T-helper 9 cell (primary cell): ENCODE measurements around the gene AADACL4.
"Not testable (repeated sequence)": the region's sequence is repeated elsewhere in the genome, so short reads cannot be mapped to it uniquely, and the experiment has no call there.

ENCODE experiments used
- DNase-seq: peaks from one replicate; pipeline ENCODE4 v3.0.0-alpha.2; 2020

The AADACL4 gene

DNA sequence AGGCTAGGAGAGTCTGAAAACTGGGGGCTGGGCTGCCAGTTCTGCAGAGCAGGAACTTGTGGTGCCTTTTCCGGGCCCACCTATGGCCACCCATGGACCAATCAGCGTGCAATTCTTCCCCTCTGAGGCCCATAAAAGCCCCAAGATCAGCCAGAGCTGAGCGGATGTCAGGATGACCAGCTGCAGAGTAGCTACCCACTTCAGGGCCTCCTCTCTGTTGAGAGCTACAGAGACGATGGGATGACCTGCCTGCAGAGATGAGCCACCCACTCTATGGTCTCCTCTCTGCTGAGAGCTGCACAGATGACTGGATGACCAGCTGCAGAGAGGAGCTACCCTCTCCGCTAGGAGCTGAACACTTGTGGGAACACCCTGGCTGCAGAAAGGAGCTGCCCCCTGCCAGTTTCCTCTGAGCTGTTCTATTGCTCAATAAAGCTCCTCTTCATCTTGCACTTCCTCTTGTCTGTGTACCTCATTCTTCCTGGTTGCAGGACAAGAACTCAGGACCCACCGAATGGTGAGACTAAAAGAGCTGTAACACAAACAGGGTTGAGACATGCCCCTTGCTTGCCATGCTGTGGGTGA lies 12.8 kb upstream of the AADACL4 start:
- DNase-seq = no peak

GRCh38 chr1:12631571-12631970 lies 12.3 kb upstream of the AADACL4 start:
- no peak for DNase-seq

GRCh38 chr1:12634156-12634555 lies 9.7 kb upstream of the AADACL4 start:
- no peak for DNase-seq

- DNase-seq = no peak
Measured at GRCh38 chr1:12634696-12635202, 9.1 kb upstream of the AADACL4 start.

DNA sequence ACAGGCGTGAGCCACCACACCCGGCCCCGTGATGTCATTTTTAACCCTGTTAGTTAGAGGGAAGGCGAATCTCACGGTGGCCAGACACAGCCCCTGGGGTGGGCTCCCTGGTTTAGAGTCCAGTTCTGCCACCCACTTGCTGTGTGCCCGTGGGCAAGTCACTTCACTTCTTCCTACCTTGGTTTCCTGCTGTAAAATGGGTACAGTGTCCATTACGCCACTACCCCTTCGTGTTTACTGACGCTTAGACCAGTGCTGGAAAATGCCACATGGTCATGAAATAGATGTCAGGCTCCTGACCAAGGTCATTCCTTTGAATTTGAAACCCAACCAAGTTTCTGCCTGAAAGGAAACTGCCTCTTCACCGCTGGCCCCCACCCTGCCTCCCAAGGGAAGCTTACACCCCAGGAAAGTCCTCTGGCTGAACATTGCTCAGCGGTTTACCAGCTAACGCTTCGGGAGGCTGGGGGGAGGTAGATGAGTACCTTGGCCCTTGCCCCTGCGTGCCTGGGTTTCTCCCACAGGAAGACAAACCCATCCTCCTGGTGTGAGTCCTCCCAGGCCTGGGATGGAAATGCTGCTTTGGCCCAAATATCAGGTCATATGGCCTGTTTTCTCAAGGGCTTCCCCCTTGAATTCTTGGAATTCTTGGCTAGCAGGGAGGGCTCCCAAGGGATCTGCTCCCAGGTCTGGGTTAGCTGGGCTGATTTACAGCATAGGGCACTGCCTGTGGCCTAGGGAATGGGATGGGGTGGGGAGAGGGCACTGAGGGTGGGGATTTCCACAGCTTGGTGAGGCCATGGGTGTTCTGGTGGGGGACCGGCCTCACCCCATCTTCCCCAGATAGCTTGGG lies 7.6 kb upstream of the AADACL4 start:
- no peak for DNase-seq

DNA sequence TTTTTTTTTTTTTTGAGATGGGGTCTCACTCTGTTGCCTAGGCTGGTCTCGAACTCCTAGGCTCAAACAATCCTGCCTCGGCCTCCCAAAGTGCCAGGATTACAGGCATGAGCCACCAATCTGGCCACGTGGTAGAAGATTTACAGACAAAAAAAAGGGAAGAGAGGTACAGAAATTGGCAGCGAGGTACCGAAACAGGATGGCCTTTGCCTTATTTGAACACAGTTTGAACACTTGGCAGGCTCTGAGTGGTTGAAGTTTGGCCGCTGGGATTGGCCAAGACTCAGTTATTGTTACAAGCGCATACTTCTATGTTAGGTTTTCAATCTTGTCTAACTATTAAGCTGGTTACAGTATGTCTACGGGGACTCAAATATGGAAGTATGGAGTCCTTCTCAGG lies 6.2 kb upstream of the AADACL4 start:
- no peak for DNase-seq

DNA sequence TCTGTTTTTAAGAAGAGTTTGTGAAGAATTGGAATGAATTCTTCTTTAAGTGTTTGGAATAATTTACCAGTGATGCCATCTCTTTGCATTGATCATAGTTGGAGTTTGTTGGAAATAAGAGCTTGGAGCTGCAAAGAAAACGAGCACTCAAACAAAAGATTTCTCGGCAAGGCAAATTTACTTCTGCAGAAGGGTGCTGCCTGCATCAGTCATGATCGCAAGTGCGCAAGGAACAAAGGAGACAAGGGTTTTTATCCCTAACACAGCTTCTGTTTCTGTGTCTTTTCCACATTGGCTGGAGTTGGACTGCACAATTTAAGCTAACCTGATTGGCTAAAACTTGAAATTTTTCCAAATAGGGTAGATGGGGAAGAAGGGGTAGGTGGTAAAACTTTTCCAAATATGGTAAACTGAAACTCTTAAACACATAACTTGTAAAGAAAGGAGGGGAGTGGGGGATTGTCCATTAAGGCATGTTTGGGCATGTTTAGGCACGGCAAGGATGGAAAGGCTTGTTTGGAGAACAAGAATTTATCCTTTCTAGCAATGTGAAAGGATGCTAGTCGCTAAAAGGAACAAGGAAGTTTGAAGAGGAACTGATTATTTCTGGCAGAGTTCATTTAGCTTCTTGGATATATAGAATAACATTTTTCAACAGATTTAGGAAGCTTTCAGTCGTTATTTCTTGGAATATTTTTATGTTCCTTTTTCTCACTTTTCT lies 3.5 kb upstream of the AADACL4 start:
- DNase-seq = no peak

DNA sequence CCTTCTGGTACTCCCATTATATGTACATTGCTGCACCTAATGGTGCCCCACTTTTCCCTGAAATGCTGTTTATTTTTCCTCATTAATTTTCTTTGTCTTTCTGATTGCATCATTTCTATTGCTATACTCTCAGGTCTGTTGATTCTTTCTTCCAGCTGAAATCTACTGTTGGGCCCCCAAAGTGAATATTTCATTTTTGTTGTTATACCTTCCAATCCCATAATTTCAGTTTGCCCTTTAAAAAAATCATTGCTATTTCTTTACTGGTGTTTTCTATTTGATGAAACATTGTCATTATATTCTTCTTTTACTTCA lies 3.0 kb upstream of the AADACL4 start:
- no peak for DNase-seq

DNA sequence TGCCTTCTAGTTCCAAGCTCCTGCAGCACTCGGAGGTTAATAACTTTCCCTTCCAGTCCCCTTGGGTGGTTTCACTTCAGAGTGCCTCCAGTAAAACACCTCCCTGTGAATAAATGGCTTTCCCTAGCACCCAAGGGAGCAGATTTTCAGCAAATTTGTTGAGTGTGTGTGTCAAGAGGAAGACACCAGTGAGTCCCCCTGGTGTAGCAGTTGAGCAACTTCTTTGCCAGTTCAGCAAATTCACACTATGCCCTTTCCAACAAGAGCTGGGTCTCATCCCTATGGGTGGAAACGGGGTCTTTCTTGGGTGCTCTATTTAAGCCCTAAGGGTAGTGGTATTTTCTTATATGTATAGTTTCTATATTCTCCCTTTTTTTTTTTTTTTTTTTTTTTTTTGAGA lies 806 bp upstream of the AADACL4 start:
- no peak for DNase-seq

DNA sequence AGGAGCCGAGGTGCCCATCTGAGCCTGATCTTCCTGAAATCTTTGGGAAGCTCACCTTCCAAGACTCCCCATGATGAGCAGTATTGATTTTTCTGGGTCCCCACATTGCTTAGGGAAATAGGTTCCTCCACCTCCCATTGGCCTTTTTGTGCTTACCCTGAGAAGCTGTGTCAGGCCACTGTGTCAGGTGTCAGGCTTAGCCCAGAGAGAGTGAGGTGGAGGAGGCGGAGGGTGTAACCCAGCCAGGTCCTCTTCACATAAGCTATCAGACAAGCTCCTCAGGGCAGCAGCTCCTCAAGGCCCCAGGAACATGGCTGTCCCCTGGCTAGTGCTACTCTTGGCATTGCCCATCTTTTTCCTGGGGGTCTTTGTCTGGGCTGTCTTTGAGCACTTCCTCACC lies 352 bp downstream of the AADACL4 start:
- no peak for DNase-seq

DNA sequence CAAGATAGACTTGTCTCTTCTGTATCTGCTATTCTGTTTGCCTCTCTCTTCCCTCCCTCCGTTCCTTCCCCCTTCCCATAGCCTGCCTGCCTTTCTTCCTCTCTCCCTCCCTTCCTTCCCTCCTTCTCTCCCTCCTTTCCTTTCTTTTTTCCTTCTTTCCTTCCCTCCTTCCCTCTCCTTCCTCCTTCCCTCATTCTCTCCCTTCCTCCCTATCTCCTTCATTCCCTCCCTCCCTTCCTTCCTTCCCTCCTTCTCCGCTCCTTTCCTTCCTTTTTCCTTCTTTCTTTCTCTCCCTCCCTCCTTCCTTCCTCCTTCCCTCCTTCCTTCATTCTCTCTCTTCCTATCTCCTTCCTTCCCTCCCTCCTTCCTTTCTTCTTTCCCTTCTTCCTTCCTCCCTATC lies 944 bp downstream of the AADACL4 start:
- DNase-seq = no peak

- not testable (repeated sequence) for DNase-seq
Measured at GRCh38 chr1:12645401-12645800, 1.5 kb downstream of the AADACL4 start.

DNA sequence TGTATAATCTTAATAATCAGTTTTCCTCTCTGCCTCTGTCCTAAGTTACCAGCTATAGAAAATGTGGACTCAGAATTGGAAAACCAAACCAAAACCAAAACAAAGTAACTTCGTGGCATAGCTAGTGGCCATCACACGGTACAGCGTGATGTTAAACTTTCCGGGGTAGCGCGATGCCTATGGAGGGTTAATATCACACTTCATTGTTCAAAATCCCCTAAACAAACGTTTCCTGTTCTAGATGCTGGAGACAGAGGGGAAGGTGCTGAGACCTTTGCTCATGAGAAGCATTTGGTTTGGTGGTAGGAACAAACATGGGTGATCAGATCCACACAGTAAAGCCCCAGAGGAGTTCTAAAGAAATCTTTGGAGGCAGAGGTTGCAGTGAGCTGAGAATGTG lies 4.9 kb downstream of the AADACL4 start:
- no peak for DNase-seq

GRCh38 chr1:12649971-12650421 lies 6.1 kb downstream of the AADACL4 start:
- no peak for DNase-seq

DNA sequence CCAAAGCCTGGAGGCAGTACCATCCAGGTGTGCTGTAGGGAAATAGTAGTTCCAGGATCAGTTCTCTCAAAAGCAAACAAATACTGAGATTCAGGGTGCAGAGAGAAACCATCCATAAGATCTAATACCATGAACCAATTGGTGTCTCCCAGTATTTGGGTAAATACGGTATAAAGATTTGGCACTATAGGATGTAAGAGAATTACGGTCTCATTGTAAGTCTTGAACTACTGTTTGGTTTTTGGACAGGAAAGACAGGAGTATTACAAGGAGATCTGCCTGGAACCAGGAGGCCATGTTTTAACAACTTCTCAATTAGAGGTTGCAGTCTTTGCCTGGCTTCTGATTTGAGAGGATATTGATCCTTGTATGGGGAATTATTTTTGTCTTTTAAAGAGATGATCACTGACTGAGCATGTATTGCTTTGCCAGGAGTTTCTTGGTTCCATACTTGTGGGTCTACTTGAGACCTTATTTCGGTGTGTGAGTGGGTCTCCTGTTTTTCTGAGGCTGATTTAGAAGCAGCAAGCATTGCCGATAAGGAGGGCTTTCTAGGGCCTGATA lies 10.2 kb downstream of the AADACL4 start:
- DNase-seq = no peak

- no peak for DNase-seq
Measured at GRCh38 chr1:12654657-12655056, 10.8 kb downstream of the AADACL4 start.

DNA sequence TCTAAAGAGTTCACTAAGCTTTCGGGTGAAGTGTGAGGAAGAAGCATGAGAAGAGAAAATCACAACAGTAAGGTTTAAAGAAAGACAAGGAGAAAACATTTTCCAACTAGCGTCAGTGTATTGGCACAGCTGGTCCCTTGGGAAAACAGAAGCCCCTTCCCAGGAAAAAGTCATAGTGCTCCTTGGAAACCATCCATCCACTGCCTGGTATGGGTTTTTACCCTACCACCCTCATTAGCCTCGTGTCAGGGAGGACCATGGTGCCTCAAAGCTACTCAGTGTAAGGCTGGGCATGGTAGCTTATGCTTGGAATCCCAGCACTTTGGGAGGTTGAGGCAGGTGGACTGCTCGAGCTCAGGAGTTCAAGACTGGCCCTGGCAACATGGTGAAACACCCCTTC lies 12.7 kb downstream of the AADACL4 start:
- no peak for DNase-seq

DNA sequence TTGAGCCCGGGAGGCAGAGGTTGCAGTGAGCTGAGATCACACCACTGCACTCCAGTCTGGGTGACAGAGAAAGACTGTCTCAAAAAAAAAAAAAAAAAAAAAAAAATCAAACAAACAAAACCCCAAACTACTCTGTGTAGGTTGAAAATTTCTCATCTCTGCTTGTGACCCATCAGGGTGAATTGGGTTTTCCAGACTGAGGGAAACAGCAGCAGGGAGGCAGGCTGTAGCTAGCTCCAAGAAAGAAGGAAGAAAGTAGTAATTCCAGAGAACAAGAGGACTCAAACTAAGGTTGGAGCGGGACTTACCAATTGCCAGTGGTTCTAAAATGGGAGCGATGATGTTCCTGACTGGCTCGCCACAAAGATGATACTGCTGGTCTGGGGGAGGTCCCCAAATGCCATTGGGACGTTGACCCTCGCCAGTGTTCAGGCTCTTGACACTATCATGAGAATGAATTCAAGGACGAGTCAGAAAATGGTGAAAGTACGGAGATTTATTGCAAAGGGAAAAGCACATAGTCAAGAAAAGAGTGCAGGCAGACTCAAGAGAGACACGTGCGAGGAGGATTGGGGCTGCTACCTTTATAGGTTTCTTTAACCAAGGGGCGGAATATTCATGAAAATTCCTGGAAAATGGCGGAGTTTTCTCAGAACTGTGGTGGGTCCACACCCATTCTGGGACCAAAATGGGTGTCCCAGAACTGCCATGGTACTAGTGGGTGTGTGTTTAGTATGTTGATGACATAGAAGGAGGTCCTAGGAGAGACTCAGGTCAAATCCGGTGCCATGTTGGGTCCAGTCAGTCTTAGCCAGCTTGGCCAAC lies 13.4 kb downstream of the AADACL4 start:
- DNase-seq = no peak

GRCh38 chr1:12657885-12658512 lies 14.1 kb downstream of the AADACL4 start:
- DNase-seq = not testable (repeated sequence)

DNA sequence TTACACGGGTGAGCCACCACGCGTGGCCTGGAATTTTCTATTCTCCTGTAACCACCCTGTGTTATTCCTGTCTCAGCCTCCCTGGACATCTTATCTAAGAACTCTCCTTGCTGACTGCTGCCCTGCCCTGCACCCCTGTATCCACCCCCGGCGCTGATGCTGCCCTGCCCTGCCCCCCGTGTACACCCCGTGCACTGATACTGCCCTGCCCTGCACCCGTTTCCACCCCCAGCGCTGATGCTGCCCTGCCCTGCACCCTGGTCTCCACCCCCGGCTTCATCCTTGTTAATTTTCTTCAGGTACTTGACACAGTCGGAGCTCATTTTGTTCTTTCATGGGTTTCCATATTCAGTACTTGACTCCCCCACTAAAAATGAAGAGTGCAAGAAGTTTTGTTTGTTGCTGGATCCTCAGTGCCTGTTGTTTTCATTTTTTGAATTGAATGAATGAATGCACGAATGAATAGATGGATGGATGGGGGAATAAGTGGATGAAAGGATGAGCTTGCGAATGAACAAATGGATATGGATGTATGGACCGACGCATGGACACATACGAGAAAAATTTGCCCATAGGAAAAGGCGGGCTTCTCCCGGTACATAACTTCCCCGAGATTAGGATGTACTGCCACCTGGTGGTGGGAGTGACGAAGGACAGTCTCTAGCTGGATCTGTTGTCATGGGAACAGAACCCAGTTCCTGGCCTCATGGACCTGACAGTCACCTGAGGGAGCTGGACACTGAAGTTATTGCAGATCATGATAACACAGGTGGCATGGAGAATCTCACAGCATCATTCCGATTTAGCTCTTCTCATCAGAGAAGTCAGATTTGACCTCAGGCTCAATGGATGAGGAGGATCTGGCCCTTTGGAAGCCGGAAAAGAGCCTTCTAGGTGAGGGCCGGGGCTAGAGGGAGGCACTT lies 14.9 kb downstream of the AADACL4 start:
- DNase-seq = peak; percentile 68
